GM03348 (cell line): Measurements from ENCODE around the gene SPATA2.
"Not testable (repeated sequence)": the region's sequence is repeated elsewhere in the genome, so short reads cannot be mapped to it uniquely, and the experiment has no call there.

ENCODE experiments used
- DNase-seq: peaks from one replicate; pipeline ENCODE4 v3.0.0; 2012; ENCODE audit warnings: low spot score

The SPATA2 gene

GRCh38 chr20:49904440-49905214 lies 10.7 kb downstream of the SPATA2 start:
- no peak for DNase-seq

GRCh38 chr20:49901588-49901987 lies 13.7 kb downstream of the SPATA2 start:
- DNase-seq: no peak

GRCh38 chr20:49899541-49900383 lies 15.6 kb downstream of the SPATA2 start:
- DNase-seq: no peak

GRCh38 chr20:49896204-49896603 lies 19.1 kb downstream of the SPATA2 start:
- DNase-seq: no peak

GRCh38 chr20:49895474-49896093 lies 19.7 kb downstream of the SPATA2 start:
- not testable (repeated sequence) for DNase-seq

- no peak for DNase-seq
These were observed 21.3 kb downstream of the SPATA2 start for GRCh38 chr20:49894073-49894470.

GRCh38 chr20:49893242-49894072 lies 21.9 kb downstream of the SPATA2 start:
- no peak for DNase-seq

GRCh38 chr20:49892817-49893216 lies 22.5 kb downstream of the SPATA2 start:
- no peak for DNase-seq

GRCh38 chr20:49892260-49892659 lies 23.1 kb downstream of the SPATA2 start:
- DNase-seq: no peak

- DNase-seq: no peak
These were observed 23.7 kb downstream of the SPATA2 start for GRCh38 chr20:49891476-49892110.

- no peak for DNase-seq
These were observed 24.6 kb downstream of the SPATA2 start for GRCh38 chr20:49890471-49891361.

- DNase-seq: no peak
These were observed 25.4 kb downstream of the SPATA2 start for GRCh38 chr20:49889935-49890333.

GRCh38 chr20:49889001-49889934 lies 26.1 kb downstream of the SPATA2 start:
- DNase-seq: no peak

- DNase-seq: peak; percentile 78
These were observed 26.9 kb downstream of the SPATA2 start for GRCh38 chr20:49888212-49889000.

- DNase-seq: no peak
These were observed 27.8 kb downstream of the SPATA2 start for GRCh38 chr20:49887251-49888211.

- DNase-seq: no peak
These were observed 28.6 kb downstream of the SPATA2 start for GRCh38 chr20:49886571-49887213.
